ENCODE results near the gene CCDC12.

Gene CCDC12

GRCh38 chr3:46989146-46989810 is 12.7 kb upstream of the CCDC12 start:
- Histone ChIP-seq H3K9me3 (ENCODE audit: control insufficient read depth, low read length) (no peaks in the 10 kb centered on the region), H3K36me3 (ENCODE audit: control insufficient read depth, insufficient read depth, low read length) (peaks cover 39% of the 10 kb centered on the region), H3K4me3 (ENCODE audit: insufficient read depth, low read depth, low read length, poor library complexity, severe bottlenecking) (no peak overlapping the region), H3K27me3 (replicated peaks; ENCODE audit: control insufficient read depth, insufficient read depth, low read length, poor library complexity, severe bottlenecking) (no peaks in the 10 kb centered on the region), H3K4me1 (ENCODE audit: control insufficient read depth, insufficient read depth, low read length, poor library complexity, severe bottlenecking) (peaks cover 57% of the 10 kb centered on the region), H3K27ac (ENCODE audit: insufficient read depth, low read length, poor library complexity, severe bottlenecking) (no peak overlapping the region)
- DNase-seq: no peak

GRCh38 chr3:46988616-46989015 is 12.1 kb upstream of the CCDC12 start:
- DNase-seq: no peak
- Histone ChIP-seq H3K4me3 (ENCODE audit: insufficient read depth, low read depth, low read length, poor library complexity, severe bottlenecking) (no peak overlapping the region), H3K27ac (ENCODE audit: insufficient read depth, low read length, poor library complexity, severe bottlenecking) (no peak overlapping the region), H3K9me3 (ENCODE audit: control insufficient read depth, low read length) (no peaks in the 10 kb centered on the region), H3K36me3 (ENCODE audit: control insufficient read depth, insufficient read depth, low read length) (peaks cover 32% of the 10 kb centered on the region), H3K27me3 (replicated peaks; ENCODE audit: control insufficient read depth, insufficient read depth, low read length, poor library complexity, severe bottlenecking) (no peaks in the 10 kb centered on the region), H3K4me1 (ENCODE audit: control insufficient read depth, insufficient read depth, low read length, poor library complexity, severe bottlenecking) (peaks cover 59% of the 10 kb centered on the region)

- Histone ChIP-seq H3K27ac (ENCODE audit: insufficient read depth, low read length, poor library complexity, severe bottlenecking) (peak overlapping the region; percentile 68), H3K9me3 (ENCODE audit: control insufficient read depth, low read length) (no peaks in the 10 kb centered on the region), H3K36me3 (ENCODE audit: control insufficient read depth, insufficient read depth, low read length) (peaks cover 25% of the 10 kb centered on the region), H3K4me3 (ENCODE audit: insufficient read depth, low read depth, low read length, poor library complexity, severe bottlenecking) (peak overlapping the region; percentile 37), H3K27me3 (replicated peaks; ENCODE audit: control insufficient read depth, insufficient read depth, low read length, poor library complexity, severe bottlenecking) (no peaks in the 10 kb centered on the region), H3K4me1 (ENCODE audit: control insufficient read depth, insufficient read depth, low read length, poor library complexity, severe bottlenecking) (peaks cover 62% of the 10 kb centered on the region)
- DNase-seq: peak; percentile 87 to 90 (median 88)
These were observed 11.3 kb upstream of the CCDC12 start for GRCh38 chr3:46987743-46988401.

- peak overlapping the region; percentile 36 for H3K4me3 ChIP-seq (ENCODE audit: insufficient read depth, low read depth, low read length, poor library complexity, severe bottlenecking)
- no peak for DNase-seq
- no peaks in the 10 kb centered on the region for H3K27me3 ChIP-seq (replicated peaks; ENCODE audit: control insufficient read depth, insufficient read depth, low read length, poor library complexity, severe bottlenecking)
- no peaks in the 10 kb centered on the region for H3K9me3 ChIP-seq (ENCODE audit: control insufficient read depth, low read length)
- H3K27ac ChIP-seq (ENCODE audit: insufficient read depth, low read length, poor library complexity, severe bottlenecking): peak overlapping the region; percentile 68
- peaks cover 19% of the 10 kb centered on the region for H3K36me3 ChIP-seq (ENCODE audit: control insufficient read depth, insufficient read depth, low read length)
- peaks cover 67% of the 10 kb centered on the region for H3K4me1 ChIP-seq (ENCODE audit: control insufficient read depth, insufficient read depth, low read length, poor library complexity, severe bottlenecking)
These were observed 10.8 kb upstream of the CCDC12 start for GRCh38 chr3:46987319-46987742.

GRCh38 chr3:46986782-46987310 is 10.3 kb upstream of the CCDC12 start:
- H3K9me3 ChIP-seq (ENCODE audit: control insufficient read depth, low read length): no peaks in the 10 kb centered on the region
- H3K27me3 ChIP-seq (replicated peaks; ENCODE audit: control insufficient read depth, insufficient read depth, low read length, poor library complexity, severe bottlenecking): no peaks in the 10 kb centered on the region
- DNase-seq: no peak
- H3K27ac ChIP-seq (ENCODE audit: insufficient read depth, low read length, poor library complexity, severe bottlenecking): peak overlapping the region; percentile 68
- peak overlapping the region; percentile 36 for H3K4me3 ChIP-seq (ENCODE audit: insufficient read depth, low read depth, low read length, poor library complexity, severe bottlenecking)
- H3K36me3 ChIP-seq (ENCODE audit: control insufficient read depth, insufficient read depth, low read length): peaks cover 17% of the 10 kb centered on the region
- peaks cover 72% of the 10 kb centered on the region for H3K4me1 ChIP-seq (ENCODE audit: control insufficient read depth, insufficient read depth, low read length, poor library complexity, severe bottlenecking)

- peak overlapping the region; percentile 68 for H3K27ac ChIP-seq (ENCODE audit: insufficient read depth, low read length, poor library complexity, severe bottlenecking)
These were observed 9.6 kb upstream of the CCDC12 start for GRCh38 chr3:46986055-46986730.

GRCh38 chr3:46985588-46985987 is 9.0 kb upstream of the CCDC12 start:
- peaks cover 4% of the 10 kb centered on the region for H3K36me3 ChIP-seq (ENCODE audit: control insufficient read depth, insufficient read depth, low read length)
- H3K4me3 ChIP-seq (ENCODE audit: insufficient read depth, low read depth, low read length, poor library complexity, severe bottlenecking): no peak overlapping the region
- no peaks in the 10 kb centered on the region for H3K27me3 ChIP-seq (replicated peaks; ENCODE audit: control insufficient read depth, insufficient read depth, low read length, poor library complexity, severe bottlenecking)
- H3K9me3 ChIP-seq (ENCODE audit: control insufficient read depth, low read length): no peaks in the 10 kb centered on the region
- H3K4me1 ChIP-seq (ENCODE audit: control insufficient read depth, insufficient read depth, low read length, poor library complexity, severe bottlenecking): peaks cover 81% of the 10 kb centered on the region
- no peak for DNase-seq
- peak overlapping the region; percentile 68 for H3K27ac ChIP-seq (ENCODE audit: insufficient read depth, low read length, poor library complexity, severe bottlenecking)

More at GRCh38 chr3:46986055-46986730, 9.6 kb upstream of the CCDC12 start:
- Histone ChIP-seq H3K36me3 (ENCODE audit: control insufficient read depth, insufficient read depth, low read length) (peaks cover 10% of the 10 kb centered on the region), H3K27me3 (replicated peaks; ENCODE audit: control insufficient read depth, insufficient read depth, low read length, poor library complexity, severe bottlenecking) (no peaks in the 10 kb centered on the region), H3K4me3 (ENCODE audit: insufficient read depth, low read depth, low read length, poor library complexity, severe bottlenecking) (no peak overlapping the region), H3K4me1 (ENCODE audit: control insufficient read depth, insufficient read depth, low read length, poor library complexity, severe bottlenecking) (peaks cover 78% of the 10 kb centered on the region), H3K9me3 (ENCODE audit: control insufficient read depth, low read length) (no peaks in the 10 kb centered on the region)
- DNase-seq: no peak

GRCh38 chr3:46984591-46985459 is 8.3 kb upstream of the CCDC12 start:
- Histone ChIP-seq H3K9me3 (ENCODE audit: control insufficient read depth, low read length) (no peaks in the 10 kb centered on the region), H3K4me3 (ENCODE audit: insufficient read depth, low read depth, low read length, poor library complexity, severe bottlenecking) (no peak overlapping the region), H3K27me3 (replicated peaks; ENCODE audit: control insufficient read depth, insufficient read depth, low read length, poor library complexity, severe bottlenecking) (no peaks in the 10 kb centered on the region), H3K4me1 (ENCODE audit: control insufficient read depth, insufficient read depth, low read length, poor library complexity, severe bottlenecking) (peaks cover 85% of the 10 kb centered on the region), H3K36me3 (ENCODE audit: control insufficient read depth, insufficient read depth, low read length) (no peaks in the 10 kb centered on the region), H3K27ac (ENCODE audit: insufficient read depth, low read length, poor library complexity, severe bottlenecking) (no peak overlapping the region)
- no peak for DNase-seq

GRCh38 chr3:46982546-46982945 is 6.0 kb upstream of the CCDC12 start:
- H3K9me3 ChIP-seq (ENCODE audit: control insufficient read depth, low read length): no peaks in the 10 kb centered on the region
- H3K4me1 ChIP-seq (ENCODE audit: control insufficient read depth, insufficient read depth, low read length, poor library complexity, severe bottlenecking): peaks cover 72% of the 10 kb centered on the region
- no peaks in the 10 kb centered on the region for H3K27me3 ChIP-seq (replicated peaks; ENCODE audit: control insufficient read depth, insufficient read depth, low read length, poor library complexity, severe bottlenecking)
- no peaks in the 10 kb centered on the region for H3K36me3 ChIP-seq (ENCODE audit: control insufficient read depth, insufficient read depth, low read length)
- H3K27ac ChIP-seq (ENCODE audit: insufficient read depth, low read length, poor library complexity, severe bottlenecking): peak overlapping the region; percentile 16
- no peak for DNase-seq
- no peak overlapping the region for H3K4me3 ChIP-seq (ENCODE audit: insufficient read depth, low read depth, low read length, poor library complexity, severe bottlenecking)

Measured in effector memory CD4-positive, alpha-beta T cell (primary cell).